ENCODE measurements around the gene DDRGK1. TPM values are rescaled to one million over a fixed set of nuclear protein-coding genes. Genes with fewer than 3 reads are reported as not detected.

DDRGK1 gene
- total RNA-seq, 1 experiment from 2014 or later = 65.5 TPM

- no peaks in the 10 kb centered on the region for H3K36me3 ChIP-seq (ENCODE audit: control insufficient read depth, insufficient read depth, low read length)
- no peaks in the 10 kb centered on the region for H3K27me3 ChIP-seq (ENCODE audit: control insufficient read depth, insufficient read depth, low read length)
- ATAC-seq (no peak), DNase-seq (ENCODE audit: low read depth, low spot score) (no peak)
- BruUV-seq (replicated peaks) = no TSS peak
- H3K27ac ChIP-seq (ENCODE audit: low read length) = peak overlapping the region; percentile 84
- no peaks in the 10 kb centered on the region for H3K9me3 ChIP-seq (ENCODE audit: control insufficient read depth, insufficient read depth, low read depth, low read length)
- no peak overlapping the region for H3K4me3 ChIP-seq (ENCODE audit: low read depth in 2 of 2, low read length in 2 of 2)
- in situ Hi-C loops (cut with HindIII; ENCODE audit: low pct_unique_long_range_greater_than_20kb, low sequenced_read_pairs) = no loop called here
- TF ChIP-seq POLR2AphosphoS5 (IDR thresholded peaks at IDR 0.05; ENCODE audit: low read depth, low read length) (no peak), CTCF (IDR thresholded peaks at IDR 0.05) (no peak), TCF7L2 (IDR thresholded peaks at IDR 0.05; ENCODE audit: low read depth, low read length) (no peak), SIN3A (IDR thresholded peaks at IDR 0.05; ENCODE audit: borderline replicate concordance, insufficient read depth, low read depth, low read length) (no peak)
- TF ChIP-seq, protein P1, sequence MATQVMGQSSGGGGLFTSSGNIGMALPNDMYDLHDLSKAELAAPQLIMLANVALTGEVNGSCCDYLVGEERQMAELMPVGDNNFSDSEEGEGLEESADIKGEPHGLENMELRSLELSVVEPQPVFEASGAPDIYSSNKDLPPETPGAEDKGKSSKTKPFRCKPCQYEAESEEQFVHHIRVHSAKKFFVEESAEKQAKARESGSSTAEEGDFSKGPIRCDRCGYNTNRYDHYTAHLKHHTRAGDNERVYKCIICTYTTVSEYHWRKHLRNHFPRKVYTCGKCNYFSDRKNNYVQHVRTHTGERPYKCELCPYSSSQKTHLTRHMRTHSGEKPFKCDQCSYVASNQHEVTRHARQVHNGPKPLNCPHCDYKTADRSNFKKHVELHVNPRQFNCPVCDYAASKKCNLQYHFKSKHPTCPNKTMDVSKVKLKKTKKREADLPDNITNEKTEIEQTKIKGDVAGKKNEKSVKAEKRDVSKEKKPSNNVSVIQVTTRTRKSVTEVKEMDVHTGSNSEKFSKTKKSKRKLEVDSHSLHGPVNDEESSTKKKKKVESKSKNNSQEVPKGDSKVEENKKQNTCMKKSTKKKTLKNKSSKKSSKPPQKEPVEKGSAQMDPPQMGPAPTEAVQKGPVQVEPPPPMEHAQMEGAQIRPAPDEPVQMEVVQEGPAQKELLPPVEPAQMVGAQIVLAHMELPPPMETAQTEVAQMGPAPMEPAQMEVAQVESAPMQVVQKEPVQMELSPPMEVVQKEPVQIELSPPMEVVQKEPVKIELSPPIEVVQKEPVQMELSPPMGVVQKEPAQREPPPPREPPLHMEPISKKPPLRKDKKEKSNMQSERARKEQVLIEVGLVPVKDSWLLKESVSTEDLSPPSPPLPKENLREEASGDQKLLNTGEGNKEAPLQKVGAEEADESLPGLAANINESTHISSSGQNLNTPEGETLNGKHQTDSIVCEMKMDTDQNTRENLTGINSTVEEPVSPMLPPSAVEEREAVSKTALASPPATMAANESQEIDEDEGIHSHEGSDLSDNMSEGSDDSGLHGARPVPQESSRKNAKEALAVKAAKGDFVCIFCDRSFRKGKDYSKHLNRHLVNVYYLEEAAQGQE (IDR thresholded peaks at IDR 0.05; ENCODE audit: insufficient read depth in 1 of 2, low read depth in 2 of 2, low read length in 1 of 2) = no peak
- ChIA-PET CTCF (interaction anchor here (0.6 kb wide), 2 partner anchors 15 to 24 kb away, joined by 8 to 11 read pairs; partner anchors contain the start of gene SLC4A11), POLR2A (interaction anchor here (1.1 kb wide), 1 partner anchor 16 kb away, joined by 4 read pairs; the partner anchor contains the start of gene SLC4A11)
- intact Hi-C loops (cut with micrococcal nuclease; ENCODE audit: unreplicated experiment) = no loop called here
- H3K4me1 ChIP-seq (ENCODE audit: control insufficient read depth, insufficient read depth, low read length) = peaks cover 64% of the 10 kb centered on the region
These were observed 19.1 kb upstream of the DDRGK1 start for GRCh38 chr20:3223651-3223993.

GRCh38 chr20:3222635-3223600 lies 18.4 kb upstream of the DDRGK1 start:
- in situ Hi-C loops (cut with HindIII; ENCODE audit: low pct_unique_long_range_greater_than_20kb, low sequenced_read_pairs) (no loop called here), intact Hi-C loops (cut with micrococcal nuclease; ENCODE audit: unreplicated experiment) (no loop called here)
- H3K36me3 ChIP-seq (ENCODE audit: control insufficient read depth, insufficient read depth, low read length) = no peaks in the 10 kb centered on the region
- peak; percentile 80 for ATAC-seq
- CTCF ChIA-PET = interaction anchor here (0.6 to 1.7 kb wide), 3 partner anchors 16 to 94 kb away, joined by 4 to 11 read pairs (median 8); partner anchors contain the start of gene SLC4A11
- peaks cover 69% of the 10 kb centered on the region for H3K4me1 ChIP-seq (ENCODE audit: control insufficient read depth, insufficient read depth, low read length)
- H3K4me3 ChIP-seq (ENCODE audit: low read depth in 2 of 2, low read length in 2 of 2) = peak overlapping the region in 1 of 2 experiments; percentile 26; a peak in 2 of 4 replicates
- BruUV-seq (replicated peaks) = no TSS peak
- no peaks in the 10 kb centered on the region for H3K9me3 ChIP-seq (ENCODE audit: control insufficient read depth, insufficient read depth, low read depth, low read length)
- H3K27me3 ChIP-seq (ENCODE audit: control insufficient read depth, insufficient read depth, low read length) = no peaks in the 10 kb centered on the region
- POLR2A ChIA-PET = interaction anchor here (0.6 to 1.1 kb wide), 2 partner anchors 16 to 165 kb away, joined by 4 to 13 read pairs; partner anchors contain the start of gene SLC4A11
- peak overlapping the region; percentile 84 for H3K27ac ChIP-seq (ENCODE audit: low read length)
- no peak for DNase-seq (ENCODE audit: low read depth, low spot score)
- peak; percentile 85 for TF ChIP-seq POLR2AphosphoS5 (IDR thresholded peaks at IDR 0.05; ENCODE audit: low read depth, low read length)
- TF ChIP-seq TCF7L2 (IDR thresholded peaks at IDR 0.05; ENCODE audit: low read depth, low read length) = no peak
- peak; percentile 56; the same call in 1 of the 2 replicates for TF ChIP-seq SIN3A (IDR thresholded peaks at IDR 0.05; ENCODE audit: borderline replicate concordance, insufficient read depth, low read depth, low read length)
- no peak for TF ChIP-seq CTCF (IDR thresholded peaks at IDR 0.05)
- TF ChIP-seq, protein P1 (IDR thresholded peaks at IDR 0.05; ENCODE audit: insufficient read depth in 1 of 2, low read depth in 2 of 2, low read length in 1 of 2) = no peak
